DND-41 (cell line): ENCODE measurements around the gene PRDM8.

Source experiments
- ATAC-seq: fragments of 200-7000 bp; cut with Tn5 transposase; 3 replicates; pipeline ENCODE4 v1.9.1; 2021; ENCODE audit warnings: low read depth; ENCODE audit not compliant: insufficient read depth
- DNase-seq: peaks from one replicate; pipeline ENCODE4 v3.0.0-alpha.2; 2020
- H2AFZ ChIP-seq: 2 replicates; pipeline ENCODE4 v1.6.0; 2012; ENCODE audit warnings: low read depth, low read length
- H3K27ac ChIP-seq: 2 replicates; pipeline ENCODE4 v1.5.1; 2012; ENCODE audit warnings: low read length, inconsistent platforms
- H3K27me3 ChIP-seq: fragments of 200-600 bp; sonication (generic); 2 replicates; pipeline ENCODE4 v1.6.0; 2012; ENCODE audit warnings: low read length, mild to moderate bottlenecking, inconsistent platforms; ENCODE audit not compliant: insufficient read depth, poor library complexity
- H3K36me3 ChIP-seq: 2 replicates; pipeline ENCODE4 v1.5.1; 2012; ENCODE audit warnings: low read length, inconsistent platforms; ENCODE audit not compliant: insufficient read depth
- H3K4me1 ChIP-seq: 2 replicates; pipeline ENCODE4 v1.5.1; 2012; ENCODE audit warnings: mild to moderate bottlenecking, low read length; ENCODE audit not compliant: insufficient read depth
- H3K4me2 ChIP-seq: 2 replicates; pipeline ENCODE4 v1.6.0; 2012; ENCODE audit warnings: mild to moderate bottlenecking, moderate library complexity, low read length, inconsistent platforms; ENCODE audit not compliant: insufficient read depth
- H3K4me3 ChIP-seq, 2 experiments: fragments of 200-600 bp in 1 of 2; shearing (Covaris generic) in 1 of 2; 2 replicates each; pipeline ENCODE4 v1.5.1; 2012 to 2016; ENCODE audit warnings: inconsistent platforms in 2 of 2, low read length in 2 of 2, mild to moderate bottlenecking in 2 of 2, low read depth in 1 of 2, moderate library complexity in 1 of 2
- H3K79me2 ChIP-seq: 2 replicates; pipeline ENCODE4 v1.6.0; 2012; ENCODE audit warnings: low read length, inconsistent platforms; ENCODE audit not compliant: insufficient read depth
- H3K9ac ChIP-seq: 2 replicates; pipeline ENCODE4 v1.6.0; 2012; ENCODE audit warnings: low read depth, mild to moderate bottlenecking, inconsistent platforms, low read length, moderate library complexity
- H3K9me3 ChIP-seq: 2 replicates; pipeline ENCODE4 v1.5.1; 2012; ENCODE audit warnings: low read length, moderate library complexity, mild to moderate bottlenecking, inconsistent platforms; ENCODE audit not compliant: insufficient read depth, severe bottlenecking
- H4K20me1 ChIP-seq: 2 replicates; pipeline ENCODE4 v1.6.0; 2012; ENCODE audit warnings: low read length; ENCODE audit not compliant: insufficient read depth
- EZH2 ChIP-seq: IDR thresholded peaks from 3 replicates; pipeline ENCODE4 v1.6.1; 2012; ENCODE audit warnings: borderline replicate concordance, low read depth, mild to moderate bottlenecking, moderate library complexity, low read length, inconsistent platforms; ENCODE audit not compliant: severe bottlenecking
- TF ChIP-seq, protein P1 (sequence below): IDR thresholded peaks from 2 replicates; pipeline ENCODE4 v1.5.1; 2012; ENCODE audit warnings: borderline replicate concordance, low read length, moderate library complexity, mild to moderate bottlenecking; ENCODE audit not compliant: poor library complexity, severe bottlenecking; ENCODE audit errors: extremely low read depth

Gene PRDM8

DNA sequence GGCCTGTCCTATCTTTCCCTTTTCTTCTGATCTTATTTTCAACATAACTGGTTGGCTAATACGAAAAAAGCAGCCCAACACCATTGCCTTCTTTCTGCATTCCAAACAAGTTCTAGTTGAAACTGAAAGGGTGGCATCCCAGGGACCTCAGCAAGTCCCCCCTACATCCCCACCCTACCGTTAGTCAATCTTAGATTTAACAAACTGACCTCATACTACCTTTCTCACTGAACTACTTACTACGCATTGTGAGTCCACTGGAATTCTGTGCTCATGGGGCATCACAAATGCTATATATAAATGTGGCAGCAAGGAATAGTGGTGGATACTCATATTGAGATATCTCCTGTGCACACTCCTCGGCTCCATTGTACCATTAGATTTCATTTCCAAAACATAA is 36.1 kb downstream of the PRDM8 start:
- ATAC-seq (no peak), DNase-seq (no peak)
- H3K36me3 ChIP-seq = no peaks in the 10 kb centered on the region
- no peak overlapping the region for H3K27ac ChIP-seq
- H3K4me1 ChIP-seq = no peaks in the 10 kb centered on the region
- TF ChIP-seq EZH2 = no peak
- TF ChIP-seq, protein P1, sequence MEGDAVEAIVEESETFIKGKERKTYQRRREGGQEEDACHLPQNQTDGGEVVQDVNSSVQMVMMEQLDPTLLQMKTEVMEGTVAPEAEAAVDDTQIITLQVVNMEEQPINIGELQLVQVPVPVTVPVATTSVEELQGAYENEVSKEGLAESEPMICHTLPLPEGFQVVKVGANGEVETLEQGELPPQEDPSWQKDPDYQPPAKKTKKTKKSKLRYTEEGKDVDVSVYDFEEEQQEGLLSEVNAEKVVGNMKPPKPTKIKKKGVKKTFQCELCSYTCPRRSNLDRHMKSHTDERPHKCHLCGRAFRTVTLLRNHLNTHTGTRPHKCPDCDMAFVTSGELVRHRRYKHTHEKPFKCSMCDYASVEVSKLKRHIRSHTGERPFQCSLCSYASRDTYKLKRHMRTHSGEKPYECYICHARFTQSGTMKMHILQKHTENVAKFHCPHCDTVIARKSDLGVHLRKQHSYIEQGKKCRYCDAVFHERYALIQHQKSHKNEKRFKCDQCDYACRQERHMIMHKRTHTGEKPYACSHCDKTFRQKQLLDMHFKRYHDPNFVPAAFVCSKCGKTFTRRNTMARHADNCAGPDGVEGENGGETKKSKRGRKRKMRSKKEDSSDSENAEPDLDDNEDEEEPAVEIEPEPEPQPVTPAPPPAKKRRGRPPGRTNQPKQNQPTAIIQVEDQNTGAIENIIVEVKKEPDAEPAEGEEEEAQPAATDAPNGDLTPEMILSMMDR = no peak
- no peak overlapping the region for H3K9ac ChIP-seq
- H4K20me1 ChIP-seq = no peaks in the 10 kb centered on the region
- no peaks in the 10 kb centered on the region for H3K9me3 ChIP-seq
- no peak overlapping the region for H2AFZ ChIP-seq
- no peaks in the 10 kb centered on the region for H3K79me2 ChIP-seq
- H3K27me3 ChIP-seq = no peaks in the 10 kb centered on the region
- H3K4me2 ChIP-seq = no peak overlapping the region
- H3K4me3 ChIP-seq = no peak overlapping the region

DNA sequence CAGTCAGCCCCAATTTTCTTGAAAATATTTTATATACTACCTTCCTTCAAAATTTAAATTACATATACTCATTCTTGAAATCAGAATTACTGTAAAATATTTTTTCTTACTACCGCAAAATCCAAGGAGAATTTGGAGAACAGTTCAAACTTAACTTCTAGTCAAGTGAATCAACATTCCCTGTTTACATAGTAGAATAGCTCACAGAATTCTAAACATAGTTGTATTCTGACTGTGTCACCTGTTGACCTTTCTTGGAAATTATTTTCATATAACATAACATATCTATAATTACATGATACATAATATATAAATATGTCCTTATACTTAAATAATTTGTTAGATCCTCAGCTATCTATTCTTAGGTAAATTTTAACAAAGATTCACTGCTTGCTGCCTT is 38.1 kb downstream of the PRDM8 start:
- DNase-seq = no peak
- H3K27me3 ChIP-seq = no peaks in the 10 kb centered on the region
- H3K27ac ChIP-seq = no peak overlapping the region
- no peaks in the 10 kb centered on the region for H4K20me1 ChIP-seq
- no peaks in the 10 kb centered on the region for H3K4me1 ChIP-seq
- no peak overlapping the region for H3K9ac ChIP-seq
- no peak overlapping the region for H3K4me2 ChIP-seq
- TF ChIP-seq EZH2 = no peak
- TF ChIP-seq, protein P1 = no peak
- H3K79me2 ChIP-seq = no peaks in the 10 kb centered on the region
- ATAC-seq = no peak
- H3K9me3 ChIP-seq = no peaks in the 10 kb centered on the region
- H3K4me3 ChIP-seq = no peak overlapping the region
- no peak overlapping the region for H2AFZ ChIP-seq
- H3K36me3 ChIP-seq = no peaks in the 10 kb centered on the region

DNA sequence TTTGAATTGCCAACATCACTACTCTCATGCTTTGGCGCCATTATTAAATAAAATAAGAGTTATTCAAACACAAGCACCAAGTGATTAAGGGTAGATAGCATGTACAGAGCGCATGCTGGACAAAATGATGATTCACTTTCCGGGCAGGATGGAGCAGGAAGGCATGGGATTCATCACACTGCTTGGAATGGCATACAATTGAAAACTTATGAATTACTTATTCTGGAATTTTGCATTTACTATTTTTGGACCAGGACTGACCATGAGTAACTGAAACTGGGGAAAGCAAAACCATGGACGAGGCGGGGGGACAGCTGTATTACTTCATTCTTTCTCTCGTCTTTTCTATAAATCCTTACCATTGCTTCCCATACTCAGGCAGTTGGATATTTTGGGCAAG is 40.7 kb downstream of the PRDM8 start:
- Histone ChIP-seq H3K79me2 (no peaks in the 10 kb centered on the region), H3K4me1 (no peaks in the 10 kb centered on the region), H4K20me1 (no peaks in the 10 kb centered on the region), H3K27ac (no peak overlapping the region), H3K9me3 (no peaks in the 10 kb centered on the region), H3K36me3 (no peaks in the 10 kb centered on the region), H3K9ac (no peak overlapping the region), H3K4me2 (no peak overlapping the region), H3K4me3 (no peak overlapping the region), H2AFZ (no peak overlapping the region), H3K27me3 (no peaks in the 10 kb centered on the region)
- TF ChIP-seq, protein P1 = no peak
- no peak for TF ChIP-seq EZH2
- DNase-seq (no peak), ATAC-seq (no peak)
